OCI-LY7 (cell line): ENCODE measurements around the gene ADGRD2. TPM values are rescaled to one million over a fixed set of nuclear protein-coding genes. Genes with fewer than 3 reads are reported as not detected.

Experiments
- BruUV-seq: library from RNA; stranded (reverse); fragments of 400-500 nt; replicated peaks from 2 replicates; lab custom pipeline; 2021; lab: Mats Ljungman, UMichigan
- CTCF ChIA-PET: fragments of 300-600 bp; sonication (Branson Sonifier 250); formaldehyde crosslinking; loops from one replicate; lab custom pipeline; 2022; ENCODE audit warnings: antibody characterized with exemption; ENCODE audit not compliant: unreplicated experiment; lab: Charles Lee
- POLR2A ChIA-PET: fragments of 300-600 bp; sonication (Branson Sonifier 250); formaldehyde crosslinking; loops from one replicate; lab custom pipeline; 2022; ENCODE audit warnings: antibody characterized with exemption; lab: Charles Lee
- DNase-seq: peaks from one replicate; pipeline ENCODE4 v3.0.0-alpha.2; 2015; ENCODE audit warnings: low spot score
- H2AFZ ChIP-seq: fragments of 200-600 bp; sonication (generic), shearing (Covaris generic); 2 replicates; pipeline ENCODE4 v1.6.1; 2014; ENCODE audit warnings: mild to moderate bottlenecking, antibody characterized with exemption, low read length, moderate library complexity
- H3K27ac ChIP-seq: fragments of 200-600 bp; sonication (generic); 2 replicates; pipeline ENCODE4 v1.5.1; 2014; ENCODE audit warnings: mixed run types, low read depth, mild to moderate bottlenecking, moderate library complexity, low read length, inconsistent platforms; ENCODE audit not compliant: poor library complexity, severe bottlenecking
- H3K36me3 ChIP-seq: fragments of 200-600 bp; sonication (generic); 2 replicates; pipeline ENCODE4 v1.6.1; 2014; ENCODE audit warnings: mild to moderate bottlenecking, antibody characterized with exemption, low read length, moderate library complexity, mixed read lengths; ENCODE audit not compliant: insufficient read depth
- H3K4me1 ChIP-seq: fragments of 200-600 bp; sonication (generic); 2 replicates; pipeline ENCODE4 v1.5.1; 2014; ENCODE audit warnings: mild to moderate bottlenecking, low read length; ENCODE audit not compliant: insufficient read depth, poor library complexity, severe bottlenecking
- H3K4me2 ChIP-seq: fragments of 200-600 bp; sonication (generic); 2 replicates; pipeline ENCODE4 v1.6.1; 2014; ENCODE audit warnings: mild to moderate bottlenecking, low read length
- H3K4me3 ChIP-seq: fragments of 200-600 bp; sonication (generic); 2 replicates; pipeline ENCODE4 v1.5.1; 2014; ENCODE audit warnings: mild to moderate bottlenecking, low read depth, low read length; ENCODE audit not compliant: poor library complexity, severe bottlenecking
- H3K79me2 ChIP-seq: fragments of 200-600 bp; sonication (generic); 2 replicates; pipeline ENCODE4 v1.6.1; 2016; ENCODE audit warnings: low read depth, mild to moderate bottlenecking, low read length, moderate library complexity, mixed read lengths; ENCODE audit not compliant: insufficient read depth
- H3K9me2 ChIP-seq: fragments of 200-600 bp; sonication (generic); 2 replicates; pipeline ENCODE4 v1.6.1; 2016; ENCODE audit warnings: mild to moderate bottlenecking, low read length, mixed read lengths; ENCODE audit not compliant: insufficient read depth
- H3K9me3 ChIP-seq: fragments of 200-600 bp; sonication (generic); 2 replicates; pipeline ENCODE4 v1.6.1; 2014; ENCODE audit warnings: mild to moderate bottlenecking, mixed run types, low read length, mixed read lengths
- H4K20me1 ChIP-seq: fragments of 200-600 bp; sonication (generic); 2 replicates; pipeline ENCODE4 v1.6.1; 2014; ENCODE audit warnings: mild to moderate bottlenecking, antibody characterized with exemption, low read length, moderate library complexity, mixed read lengths; ENCODE audit not compliant: insufficient read depth
- EZH2phosphoT487 ChIP-seq: fragments of 200-600 bp; sonication (generic); IDR thresholded peaks from 2 replicates; pipeline ENCODE4 v1.6.1; 2018; ENCODE audit warnings: low read depth, borderline replicate concordance, mild to moderate bottlenecking, mixed run types, antibody characterized with exemption, low read length, moderate library complexity, mixed read lengths
- intact Hi-C: fragments of 100-400 bp; cut with micrococcal nuclease; formaldehyde crosslinking; loops from one replicate; pipeline ENCODE4 v1.10.0; 2022; ENCODE audit not compliant: unreplicated experiment
- total RNA-seq, 2 experiments: library from RNA; depleted of rRNA in 1 of 2; stranded (reverse); fragments of >200 nt in 1 of 2; shearing (Covaris generic) in 1 of 2; gene quantifications; 2 replicates each; pipeline ENCODE4 v1.2.3, GENCODE V29; 2014 to 2022
- TF ChIP-seq, protein P1 (sequence below): fragments of 200-600 bp; sonication (generic); conservative IDR thresholded peaks from 2 replicates; pipeline ENCODE4 v1.5.1; 2014; ENCODE audit warnings: mild to moderate bottlenecking, antibody characterized with exemption, low read length, moderate library complexity, mixed read lengths

The ADGRD2 gene
- total RNA-seq, 2 experiments from 2014 or later: not detected

DNA sequence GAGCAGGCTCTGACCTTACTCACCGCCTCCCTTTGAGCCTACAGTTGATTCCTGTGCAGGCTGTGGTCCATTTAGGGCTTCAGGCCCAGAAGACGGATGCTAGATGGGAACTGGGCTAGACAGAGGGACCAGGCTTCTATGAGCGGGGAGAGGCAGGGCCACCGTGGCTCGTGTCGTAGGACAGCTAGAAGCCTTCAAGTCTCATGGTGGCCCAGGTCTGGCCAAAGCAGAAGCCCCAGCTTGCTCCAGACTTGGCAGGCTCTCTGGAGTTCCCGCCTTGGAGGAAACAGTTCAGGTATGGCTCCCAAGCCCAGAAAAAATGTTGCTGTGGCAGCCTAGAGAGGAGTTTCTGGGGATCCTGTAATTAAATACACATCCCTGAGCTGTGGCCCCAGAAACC is 67.9 kb downstream of the ADGRD2 start:
- CTCF ChIA-PET: no interaction called here
- no peak overlapping the region for H2AFZ ChIP-seq
- H3K4me2 ChIP-seq: no peak overlapping the region
- intact Hi-C loops: no loop called here
- no peaks in the 10 kb centered on the region for H4K20me1 ChIP-seq
- H3K9me3 ChIP-seq: no peaks in the 10 kb centered on the region
- DNase-seq: no peak
- no TSS peak for BruUV-seq
- TF ChIP-seq, protein P1, sequence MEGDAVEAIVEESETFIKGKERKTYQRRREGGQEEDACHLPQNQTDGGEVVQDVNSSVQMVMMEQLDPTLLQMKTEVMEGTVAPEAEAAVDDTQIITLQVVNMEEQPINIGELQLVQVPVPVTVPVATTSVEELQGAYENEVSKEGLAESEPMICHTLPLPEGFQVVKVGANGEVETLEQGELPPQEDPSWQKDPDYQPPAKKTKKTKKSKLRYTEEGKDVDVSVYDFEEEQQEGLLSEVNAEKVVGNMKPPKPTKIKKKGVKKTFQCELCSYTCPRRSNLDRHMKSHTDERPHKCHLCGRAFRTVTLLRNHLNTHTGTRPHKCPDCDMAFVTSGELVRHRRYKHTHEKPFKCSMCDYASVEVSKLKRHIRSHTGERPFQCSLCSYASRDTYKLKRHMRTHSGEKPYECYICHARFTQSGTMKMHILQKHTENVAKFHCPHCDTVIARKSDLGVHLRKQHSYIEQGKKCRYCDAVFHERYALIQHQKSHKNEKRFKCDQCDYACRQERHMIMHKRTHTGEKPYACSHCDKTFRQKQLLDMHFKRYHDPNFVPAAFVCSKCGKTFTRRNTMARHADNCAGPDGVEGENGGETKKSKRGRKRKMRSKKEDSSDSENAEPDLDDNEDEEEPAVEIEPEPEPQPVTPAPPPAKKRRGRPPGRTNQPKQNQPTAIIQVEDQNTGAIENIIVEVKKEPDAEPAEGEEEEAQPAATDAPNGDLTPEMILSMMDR: no peak
- no peak for TF ChIP-seq EZH2phosphoT487
- no peak overlapping the region for H3K4me3 ChIP-seq
- H3K36me3 ChIP-seq: peaks cover 11% of the 10 kb centered on the region
- H3K4me1 ChIP-seq: peaks cover 6% of the 10 kb centered on the region
- no peaks in the 10 kb centered on the region for H3K79me2 ChIP-seq
- H3K27ac ChIP-seq: no peak overlapping the region
- POLR2A ChIA-PET: no interaction called here
- no peaks in the 10 kb centered on the region for H3K9me2 ChIP-seq

DNA sequence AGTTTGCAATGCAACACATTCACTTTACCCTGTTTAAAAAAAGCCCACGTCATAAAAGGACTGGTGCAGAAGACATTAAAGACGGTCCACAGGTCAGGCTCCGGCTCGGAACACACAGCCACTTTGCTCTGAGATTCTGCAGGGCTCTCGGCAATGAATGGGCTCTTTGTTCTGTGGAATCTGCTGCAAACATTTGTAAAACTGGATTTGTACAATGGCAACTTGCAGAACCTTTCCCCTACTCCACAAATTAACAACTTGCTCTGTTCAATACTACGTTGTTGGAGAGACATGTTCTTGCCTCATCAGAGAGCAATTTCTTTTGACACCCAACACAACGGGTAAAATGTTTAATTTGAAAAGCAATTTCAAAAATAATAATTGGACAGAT is 70.0 kb downstream of the ADGRD2 start:
- TF ChIP-seq, protein P1: no peak
- Histone ChIP-seq H3K4me3 (no peak overlapping the region), H3K36me3 (peaks cover 16% of the 10 kb centered on the region), H3K27ac (no peak overlapping the region), H3K4me2 (no peak overlapping the region), H3K79me2 (no peaks in the 10 kb centered on the region), H3K4me1 (no peaks in the 10 kb centered on the region), H4K20me1 (no peaks in the 10 kb centered on the region), H3K9me2 (no peaks in the 10 kb centered on the region), H3K9me3 (no peaks in the 10 kb centered on the region), H2AFZ (no peak overlapping the region)
- intact Hi-C loops: no loop called here
- POLR2A ChIA-PET: no interaction called here
- DNase-seq: no peak
- CTCF ChIA-PET: no interaction called here
- BruUV-seq: no TSS peak

DNA sequence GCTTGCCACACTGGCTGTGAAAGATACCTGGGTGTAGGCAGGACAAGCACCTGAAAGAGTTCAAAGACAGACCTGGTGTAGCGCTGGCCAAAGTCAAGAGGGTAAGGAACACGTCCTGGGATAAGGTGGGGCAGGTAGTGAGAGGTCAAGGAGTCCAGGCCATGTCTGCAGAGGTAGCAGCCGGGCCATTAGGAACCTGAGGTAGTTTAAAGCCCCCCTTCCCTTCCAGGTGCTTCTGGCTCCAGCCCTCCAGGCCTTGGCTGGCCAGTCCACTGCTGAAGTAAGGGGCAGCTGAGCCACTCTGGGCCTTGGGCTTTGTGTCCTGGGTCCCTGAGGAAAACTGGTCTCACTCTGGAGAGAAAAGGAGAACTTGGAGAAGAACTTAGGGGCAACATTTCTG is 70.9 kb downstream of the ADGRD2 start:
- TF ChIP-seq, protein P1: no peak
- TF ChIP-seq EZH2phosphoT487: no peak
- ChIA-PET POLR2A (no interaction called here), CTCF (no interaction called here)
- H3K4me1 ChIP-seq: no peaks in the 10 kb centered on the region
- H3K4me2 ChIP-seq: no peak overlapping the region
- no TSS peak for BruUV-seq
- H3K9me3 ChIP-seq: no peaks in the 10 kb centered on the region
- no peaks in the 10 kb centered on the region for H3K9me2 ChIP-seq
- H2AFZ ChIP-seq: no peak overlapping the region
- intact Hi-C loops: no loop called here
- H3K4me3 ChIP-seq: no peak overlapping the region
- peaks cover 22% of the 10 kb centered on the region for H3K36me3 ChIP-seq
- no peak for DNase-seq
- no peaks in the 10 kb centered on the region for H3K79me2 ChIP-seq
- no peak overlapping the region for H3K27ac ChIP-seq
- H4K20me1 ChIP-seq: no peaks in the 10 kb centered on the region
